ENCODE measurements around the gene AP3S2. TPM values are rescaled to one million over a fixed set of nuclear protein-coding genes. Genes with fewer than 3 reads are reported as not detected.

AP3S2 gene
- total RNA-seq, 4 donors from 2014 or later, result 17.4 to 70.6 (median 35.9) TPM

DNA sequence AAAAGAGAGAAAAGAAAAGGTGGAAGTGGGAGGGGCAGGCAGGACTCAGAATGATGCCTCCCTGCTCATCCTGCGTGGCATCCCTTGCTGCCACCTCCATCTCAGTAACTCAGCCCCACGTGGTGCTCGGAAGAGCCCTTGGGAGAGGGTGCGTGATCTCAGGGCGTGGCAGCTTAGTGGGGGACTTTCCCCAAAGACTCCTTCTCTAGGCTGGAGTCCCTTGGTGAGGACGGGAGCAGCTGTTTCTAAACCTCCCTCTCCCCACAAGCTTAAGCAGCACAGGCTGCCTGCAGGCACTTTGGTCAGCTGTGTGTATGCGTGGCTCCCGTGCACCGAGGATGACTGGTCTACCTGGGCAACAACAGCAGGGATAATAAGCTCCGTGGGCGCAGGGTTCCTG lies 71.8 kb downstream of the AP3S2 start:
- H3K36me3 ChIP-seq, result no peaks in the 10 kb centered on the region
- H3K27me3 ChIP-seq, result no peaks in the 10 kb centered on the region
- TF ChIP-seq CTCF (IDR thresholded peaks at IDR 0.05) (no peak), POLR2A (IDR thresholded peaks at IDR 0.05) (no peak)
- intact Hi-C loops (cut with DNase I; ENCODE audit: low total_unique reads), result no loop called here
- no peaks in the 10 kb centered on the region for H3K4me1 ChIP-seq
- no peaks in the 10 kb centered on the region for H3K9me3 ChIP-seq
- no peak overlapping the region for H3K4me3 ChIP-seq
- DNase-seq, result no peak
- H3K27ac ChIP-seq, result no peak overlapping the region

DNA sequence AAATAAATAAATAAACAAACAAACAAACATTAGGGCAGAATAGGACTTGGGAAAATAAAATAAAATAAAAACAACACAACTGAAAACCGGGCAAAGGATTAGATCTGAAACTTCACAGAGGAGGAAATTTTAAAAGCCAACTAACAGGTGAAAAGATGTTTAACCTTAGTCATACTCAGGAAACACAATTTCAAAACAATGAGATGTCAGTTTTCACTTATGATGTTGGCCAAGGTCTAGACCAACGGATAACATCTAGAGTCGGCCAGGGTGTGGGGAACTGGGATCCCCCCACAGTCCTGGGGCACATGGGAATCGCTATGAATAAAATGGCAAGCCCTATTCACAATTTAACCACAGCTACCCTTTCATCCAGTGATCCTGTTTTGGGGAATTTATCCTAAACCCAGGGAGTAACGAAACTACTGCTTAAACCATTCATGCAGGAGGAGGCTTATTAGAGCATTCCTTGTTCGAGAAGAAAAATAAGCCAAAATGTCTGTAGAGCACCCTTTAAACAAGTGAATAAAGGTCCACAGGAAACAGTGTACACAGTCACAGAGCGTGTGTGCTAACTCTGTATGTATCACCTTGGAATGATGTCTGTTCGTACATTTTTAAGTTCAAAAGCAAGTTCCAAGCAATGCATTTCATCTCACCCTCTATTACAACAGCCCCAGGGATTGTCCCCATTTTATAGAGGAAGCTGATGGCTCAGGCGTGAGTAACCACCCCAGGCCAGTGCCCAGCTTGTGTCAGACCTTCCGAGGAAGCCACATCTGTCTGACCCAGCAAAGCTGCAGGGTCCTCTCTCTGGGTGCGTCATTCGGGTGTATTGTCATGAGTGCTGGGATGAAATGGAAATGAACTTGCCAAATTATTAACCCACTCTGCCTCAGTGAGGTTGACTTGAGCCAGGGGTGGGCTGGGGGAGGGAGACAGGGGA lies 72.9 kb downstream of the AP3S2 start:
- Histone ChIP-seq H3K9me3 (no peaks in the 10 kb centered on the region), H3K27ac (no peak overlapping the region), H3K4me1 (no peaks in the 10 kb centered on the region), H3K4me3 (no peak overlapping the region), H3K27me3 (peaks cover 0 to 6% of the 10 kb centered on the region in 2 donors), H3K36me3 (no peaks in the 10 kb centered on the region)
- TF ChIP-seq CTCF (IDR thresholded peaks at IDR 0.05) (no peak), POLR2A (IDR thresholded peaks at IDR 0.05) (no peak)
- DNase-seq, result no peak
- intact Hi-C loops (cut with DNase I; ENCODE audit: low total_unique reads), result no loop called here

DNA sequence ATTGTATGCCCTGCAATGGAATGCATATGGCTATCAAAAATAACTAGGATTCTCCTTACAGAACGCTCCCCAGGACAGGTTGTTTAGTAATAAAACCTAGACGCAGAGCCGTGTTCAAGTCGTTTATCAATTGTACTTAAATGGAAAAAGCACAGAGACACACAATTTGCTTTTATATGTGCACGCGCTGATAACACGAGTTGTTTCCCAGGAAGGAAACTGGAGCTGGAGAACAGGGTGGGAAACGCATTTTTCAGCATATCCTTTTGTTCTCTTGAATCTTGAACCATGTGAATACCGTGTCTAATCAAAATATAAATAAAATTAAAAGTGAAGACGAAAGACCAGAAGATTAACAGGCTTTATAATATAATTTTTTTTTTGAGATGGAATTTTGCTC lies 75.5 kb downstream of the AP3S2 start:
- no peaks in the 10 kb centered on the region for H3K36me3 ChIP-seq
- TF ChIP-seq POLR2A (IDR thresholded peaks at IDR 0.05), result no peak
- no peak for TF ChIP-seq CTCF (IDR thresholded peaks at IDR 0.05)
- intact Hi-C loops (cut with DNase I; ENCODE audit: low total_unique reads), result no loop called here
- H3K27ac ChIP-seq, result no peak overlapping the region
- H3K27me3 ChIP-seq, result peaks cover 10 to 12% of the 10 kb centered on the region in 2 donors
- peaks cover 0 to 9% of the 10 kb centered on the region in 2 donors for H3K4me1 ChIP-seq
- no peak for DNase-seq
- no peaks in the 10 kb centered on the region for H3K9me3 ChIP-seq
- no peak overlapping the region for H3K4me3 ChIP-seq

- intact Hi-C loops (cut with DNase I; ENCODE audit: low total_unique reads), result no loop called here
- peaks cover 10 to 12% of the 10 kb centered on the region in 2 donors for H3K27me3 ChIP-seq
These were observed 76.0 kb downstream of the AP3S2 start for GRCh38 chr15:89817701-89818280.

More at GRCh38 chr15:89817701-89818280, 76.0 kb downstream of the AP3S2 start:
- DNase-seq, result no peak
- H3K4me1 ChIP-seq, result peaks cover 0 to 9% of the 10 kb centered on the region in 2 donors
- TF ChIP-seq CTCF (IDR thresholded peaks at IDR 0.05) (no peak), POLR2A (IDR thresholded peaks at IDR 0.05) (no peak)
- no peaks in the 10 kb centered on the region for H3K36me3 ChIP-seq
- no peak overlapping the region for H3K27ac ChIP-seq
- no peaks in the 10 kb centered on the region for H3K9me3 ChIP-seq
- no peak overlapping the region for H3K4me3 ChIP-seq
